RPMI7951 (cell line): ENCODE results near the gene TTC21B. TPM values are rescaled to one million over a fixed set of nuclear protein-coding genes. Genes with fewer than 3 reads are reported as not detected.
"Not testable (repeated sequence)": the region's sequence is repeated elsewhere in the genome, so short reads cannot be mapped to it uniquely, and the experiment has no call there.

Source experiments
- DNase-seq: peaks from one replicate; pipeline ENCODE4 v3.0.0-alpha.2; 2012; ENCODE audit warnings: low read depth
- total RNA-seq: library from RNA; depleted of rRNA; stranded (reverse); fragments of >200 nt; shearing (Covaris generic); gene quantifications from 2 replicates; pipeline ENCODE4 v1.2.3, GENCODE V29; 2014; rRNA removed

Gene TTC21B
- 23.7 and 27.0 TPM in 2 replicates for total RNA-seq

GRCh38 chr2:165953655-165954606 lies at the start of gene TTC21B:
Gene TTC21B (minus strand): TSS chr2:165953776. CDS start chr2:165953705, 71 bp downstream.
- peak; percentile 92 for DNase-seq

GRCh38 chr2:166000401-166000800 lies 46.8 kb upstream of the TTC21B start:
- DNase-seq = no peak

- DNase-seq = no peak
Measured at GRCh38 chr2:165990846-165991245, 37.3 kb upstream of the TTC21B start.

GRCh38 chr2:165989851-165990250 lies 36.3 kb upstream of the TTC21B start:
- DNase-seq = no peak

- DNase-seq = no peak
Measured at GRCh38 chr2:165985120-165985519, 31.5 kb upstream of the TTC21B start.

- DNase-seq = not testable (repeated sequence)
Measured at GRCh38 chr2:165972161-165972560, 18.6 kb upstream of the TTC21B start.

- no peak for DNase-seq
Measured at GRCh38 chr2:165970663-165971062, 17.1 kb upstream of the TTC21B start.

GRCh38 chr2:165969227-165969626 lies 15.7 kb upstream of the TTC21B start:
- DNase-seq = no peak

- DNase-seq = no peak
Measured at GRCh38 chr2:165967746-165968145, 14.2 kb upstream of the TTC21B start.

- DNase-seq = no peak
Measured at GRCh38 chr2:165961818-165962217, 8.2 kb upstream of the TTC21B start.

- DNase-seq = no peak
Measured at GRCh38 chr2:165959371-165959770, 5.8 kb upstream of the TTC21B start.

- no peak for DNase-seq
Measured at GRCh38 chr2:165958313-165958960, 4.9 kb upstream of the TTC21B start.

- no peak for DNase-seq
Measured at GRCh38 chr2:165957030-165957675, 3.6 kb upstream of the TTC21B start.

- no peak for DNase-seq
Measured at GRCh38 chr2:165953306-165953654, 296 bp downstream of the TTC21B start.

GRCh38 chr2:165952741-165953211 lies 800 bp downstream of the TTC21B start:
- DNase-seq = no peak

GRCh38 chr2:165952085-165952484 lies 1.5 kb downstream of the TTC21B start:
- DNase-seq = no peak

GRCh38 chr2:165950438-165950837 lies 3.1 kb downstream of the TTC21B start:
- no peak for DNase-seq

GRCh38 chr2:165941827-165942226 lies 11.7 kb downstream of the TTC21B start:
- no peak for DNase-seq

GRCh38 chr2:165938237-165938636 lies 15.3 kb downstream of the TTC21B start:
- no peak for DNase-seq

GRCh38 chr2:165933211-165933910 lies 20.2 kb downstream of the TTC21B start:
- DNase-seq = no peak

- DNase-seq = no peak
Measured at GRCh38 chr2:165927774-165928173, 25.8 kb downstream of the TTC21B start.

- DNase-seq = no peak
Measured at GRCh38 chr2:165927353-165927752, 26.2 kb downstream of the TTC21B start.
